NK-92 treated with Interleukin-12 subunit alpha and Interleukin-12 subunit beta, amount 100 ng/mL, for 24 hours (cell line): ENCODE results near the gene MARK4.
"Not testable (repeated sequence)": the region's sequence is repeated elsewhere in the genome, so short reads cannot be mapped to it uniquely, and the experiment has no call there.

Source experiments
- DNase-seq: peaks from one replicate; lab custom pipeline; 2025; lab: John Stamatoyannopoulos, UW

The MARK4 gene

GRCh38 chr19:45250832-45251451 lies at the start of gene MARK4:
Gene MARK4 (plus strand): TSS chr19:45251271. CDS start chr19:45251589, 318 bp downstream.
- DNase-seq, result peak; percentile 26

GRCh38 chr19:45202637-45203036 lies 48.4 kb upstream of the MARK4 start:
- no peak for DNase-seq

- DNase-seq, result no peak
Observed at GRCh38 chr19:45205810-45206209, 45.3 kb upstream of the MARK4 start.

DNA sequence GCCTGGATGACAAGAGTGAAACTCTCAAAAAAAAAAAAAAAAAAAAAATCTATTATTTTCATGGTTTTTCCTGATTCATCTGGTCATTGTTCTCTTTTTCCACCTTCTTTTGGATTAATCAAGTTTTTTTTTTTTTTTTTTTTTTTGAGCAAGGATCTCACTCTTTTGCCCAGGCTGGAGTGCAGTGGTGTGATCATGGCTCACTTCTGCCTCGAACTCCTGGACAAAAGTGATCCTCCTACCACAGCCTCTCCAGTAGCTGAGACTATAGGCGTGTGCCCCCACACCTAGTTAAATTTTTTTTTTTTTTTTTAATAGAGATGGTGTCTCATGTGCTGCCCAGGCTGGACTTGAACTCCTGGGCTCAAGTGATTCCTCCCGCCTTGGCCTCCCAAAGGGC lies 44.7 kb upstream of the MARK4 start:
- no peak for DNase-seq

- no peak for DNase-seq
Observed at GRCh38 chr19:45211751-45212381, 39.2 kb upstream of the MARK4 start.

GRCh38 chr19:45213031-45213430 lies 38.0 kb upstream of the MARK4 start:
- no peak for DNase-seq

DNA sequence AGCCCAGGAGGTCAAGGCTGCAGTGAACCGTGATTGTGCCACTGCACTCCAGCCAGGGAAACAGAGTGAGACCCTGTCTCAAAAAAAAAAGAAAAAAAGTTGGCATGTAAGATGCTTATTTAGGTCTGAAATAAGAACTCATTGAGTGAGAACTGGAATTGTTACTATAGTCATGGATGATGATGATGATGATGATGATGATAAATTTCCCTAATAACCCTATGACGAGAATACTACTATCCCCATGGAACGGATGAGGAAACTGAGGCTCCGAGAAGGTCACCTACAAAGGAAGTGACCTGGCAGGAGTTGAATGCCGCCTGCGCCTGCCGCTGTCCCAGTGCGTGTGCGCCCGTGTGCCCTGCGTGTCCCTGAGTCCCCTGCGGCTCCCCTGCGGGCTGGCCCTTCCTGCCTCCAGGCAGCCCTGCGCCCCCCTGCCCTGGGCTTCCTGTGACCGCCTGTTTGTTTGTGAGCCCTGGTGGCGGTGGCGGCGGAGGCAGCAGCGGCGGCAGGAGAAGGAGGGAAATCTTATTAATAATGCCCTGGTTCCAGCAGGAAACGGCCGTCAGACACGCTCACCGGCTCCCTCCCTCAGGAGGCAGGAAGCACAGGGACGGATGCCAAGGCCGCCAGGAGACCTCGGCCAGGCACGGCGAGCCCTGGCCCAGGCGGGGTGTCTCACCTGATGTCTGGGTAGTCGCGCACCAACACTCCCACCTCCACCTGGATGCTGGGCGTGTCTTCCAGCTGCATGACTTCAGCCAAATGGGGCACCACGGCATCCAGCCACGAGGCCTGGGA lies 35.5 kb upstream of the MARK4 start:
- no peak for DNase-seq

GRCh38 chr19:45216667-45217066 lies 34.4 kb upstream of the MARK4 start:
- DNase-seq, result no peak

DNA sequence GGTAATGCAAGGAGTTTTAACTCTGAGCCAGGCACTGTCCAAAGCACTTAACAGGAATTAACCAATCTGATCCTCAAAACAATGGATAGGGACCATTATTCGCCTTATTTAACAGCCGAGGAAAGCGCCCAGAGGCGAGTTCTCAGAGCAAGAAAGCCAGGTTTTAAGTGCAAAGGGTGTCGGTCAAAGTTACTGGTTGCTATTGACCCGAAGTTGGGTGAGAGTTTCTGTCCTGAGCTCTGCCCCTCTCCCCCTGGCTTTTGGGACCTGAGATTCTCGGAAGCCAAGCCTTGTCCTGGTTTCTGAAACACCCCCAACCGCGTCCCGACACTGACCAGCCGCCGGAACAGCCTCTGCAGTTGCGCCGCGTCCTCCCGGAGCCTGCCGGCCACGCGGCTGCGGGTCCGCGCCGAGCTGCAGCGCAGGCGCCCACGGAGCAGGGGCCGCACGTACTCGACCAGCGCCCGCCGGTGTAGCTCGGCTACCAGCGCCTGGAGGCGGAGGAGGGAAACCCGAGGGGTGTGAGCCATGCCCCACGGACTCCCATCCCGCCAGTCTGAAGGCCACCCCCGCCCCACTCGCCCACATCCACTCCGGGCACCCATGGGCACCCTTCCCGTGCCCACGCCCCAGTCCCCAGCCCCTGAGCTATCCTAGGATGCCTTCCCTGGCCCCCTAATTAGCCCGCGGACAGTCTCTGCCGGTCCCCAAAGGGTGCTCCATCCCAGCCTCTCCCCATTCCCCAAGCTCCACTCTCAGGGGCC lies 33.7 kb upstream of the MARK4 start:
- DNase-seq, result no peak

- DNase-seq, result no peak
Observed at GRCh38 chr19:45217957-45218334, 33.1 kb upstream of the MARK4 start.

DNA sequence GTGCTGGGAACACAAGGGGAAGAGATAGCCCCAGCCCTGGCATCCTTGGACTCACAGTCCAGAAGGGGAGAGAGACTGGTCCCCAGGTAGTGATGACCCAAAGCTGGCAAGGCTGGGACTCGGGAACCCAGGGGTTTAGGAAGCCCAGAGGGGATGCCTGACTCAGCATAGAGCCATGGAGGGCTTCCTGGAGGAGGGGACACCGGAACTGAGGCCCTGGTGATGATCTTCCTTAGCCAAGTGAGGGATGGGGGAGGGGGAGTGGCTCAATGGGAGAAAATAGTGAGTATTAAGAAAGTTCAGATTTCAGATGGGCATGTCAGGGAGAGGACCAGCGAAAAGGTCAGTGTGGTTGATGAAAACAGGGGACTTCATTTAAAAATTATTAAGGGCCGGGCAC lies 32.6 kb upstream of the MARK4 start:
- DNase-seq, result no peak

- no peak for DNase-seq
Observed at GRCh38 chr19:45218911-45219743, 31.9 kb upstream of the MARK4 start.

- no peak for DNase-seq
Observed at GRCh38 chr19:45222724-45223123, 28.3 kb upstream of the MARK4 start.

DNA sequence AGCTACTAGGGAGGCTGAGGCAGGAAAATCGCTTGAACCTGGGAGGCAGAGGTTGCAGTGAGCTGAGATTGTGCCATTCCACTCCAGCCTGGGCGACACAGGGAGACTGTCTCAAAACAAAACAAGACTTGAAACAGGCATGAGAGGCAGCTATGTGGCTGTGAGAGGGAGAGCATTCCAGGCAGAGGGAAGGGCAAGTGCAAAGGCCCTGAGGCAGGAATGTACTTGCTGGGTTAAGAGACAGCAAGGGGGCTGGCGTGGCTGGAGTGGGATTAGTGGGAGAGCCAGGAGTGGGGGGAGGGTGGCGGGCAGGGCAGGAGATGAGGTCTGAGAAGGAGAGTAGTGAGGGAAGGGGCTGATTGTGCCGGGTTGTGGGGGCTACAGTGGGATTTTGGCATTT lies 27.2 kb upstream of the MARK4 start:
- no peak for DNase-seq

- no peak for DNase-seq
Observed at GRCh38 chr19:45224645-45225044, 26.4 kb upstream of the MARK4 start.

DNA sequence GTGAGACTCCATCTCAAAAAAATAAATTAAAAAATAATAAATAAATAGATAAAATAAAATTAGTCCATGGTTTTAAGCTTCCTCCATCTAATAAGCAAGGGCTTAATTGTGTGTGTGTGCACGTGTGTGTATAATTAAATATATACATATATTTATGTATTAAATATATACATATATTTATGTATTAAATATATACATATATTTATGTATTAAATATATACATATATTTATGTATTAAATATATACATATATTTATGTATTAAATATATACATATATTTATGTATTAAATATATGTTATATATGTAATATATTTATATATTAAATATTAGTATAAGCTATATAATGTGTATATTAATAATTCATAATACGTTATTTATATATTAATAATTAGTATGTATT lies 22.0 kb upstream of the MARK4 start:
- not testable (repeated sequence) for DNase-seq

GRCh38 chr19:45231891-45232290 lies 19.2 kb upstream of the MARK4 start:
- DNase-seq, result no peak

- no peak for DNase-seq
Observed at GRCh38 chr19:45234089-45234869, 16.8 kb upstream of the MARK4 start.

- DNase-seq, result no peak
Observed at GRCh38 chr19:45235485-45235884, 15.6 kb upstream of the MARK4 start.

GRCh38 chr19:45238556-45238955 lies 12.5 kb upstream of the MARK4 start:
- DNase-seq, result no peak
